GM19238 (cell line): ENCODE data around the gene STEAP3.

Experiments
- DNase-seq: peaks from one replicate; pipeline ENCODE4 v3.0.0; 2011; ENCODE audit warnings: low spot score; ENCODE audit not compliant: insufficient read length

STEAP3 gene

GRCh38 chr2:119197529-119198239 is 25.9 kb upstream of the STEAP3 start:
- DNase-seq, result no peak

GRCh38 chr2:119198240-119198840 is 25.3 kb upstream of the STEAP3 start:
- no peak for DNase-seq

DNA sequence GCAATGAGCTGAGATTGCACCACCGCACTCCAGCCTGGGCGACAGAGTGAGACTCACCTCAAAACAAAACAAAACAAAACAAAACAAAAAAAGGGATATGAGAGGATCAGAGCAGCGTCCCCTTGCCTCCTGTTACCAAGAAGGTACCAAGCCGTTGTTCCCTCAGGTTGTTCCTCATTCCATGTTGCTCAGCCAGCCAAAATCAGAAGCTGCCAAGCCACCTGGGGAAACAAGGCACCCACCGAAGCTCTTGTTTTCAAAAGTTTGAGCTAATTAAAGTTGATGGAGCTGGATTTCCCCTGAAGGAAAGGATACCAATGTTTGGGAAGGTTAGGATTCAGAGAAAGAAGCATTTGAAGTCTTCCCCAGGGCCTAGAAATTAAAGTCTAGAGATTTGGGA is 21.8 kb upstream of the STEAP3 start:
- no peak for DNase-seq

DNA sequence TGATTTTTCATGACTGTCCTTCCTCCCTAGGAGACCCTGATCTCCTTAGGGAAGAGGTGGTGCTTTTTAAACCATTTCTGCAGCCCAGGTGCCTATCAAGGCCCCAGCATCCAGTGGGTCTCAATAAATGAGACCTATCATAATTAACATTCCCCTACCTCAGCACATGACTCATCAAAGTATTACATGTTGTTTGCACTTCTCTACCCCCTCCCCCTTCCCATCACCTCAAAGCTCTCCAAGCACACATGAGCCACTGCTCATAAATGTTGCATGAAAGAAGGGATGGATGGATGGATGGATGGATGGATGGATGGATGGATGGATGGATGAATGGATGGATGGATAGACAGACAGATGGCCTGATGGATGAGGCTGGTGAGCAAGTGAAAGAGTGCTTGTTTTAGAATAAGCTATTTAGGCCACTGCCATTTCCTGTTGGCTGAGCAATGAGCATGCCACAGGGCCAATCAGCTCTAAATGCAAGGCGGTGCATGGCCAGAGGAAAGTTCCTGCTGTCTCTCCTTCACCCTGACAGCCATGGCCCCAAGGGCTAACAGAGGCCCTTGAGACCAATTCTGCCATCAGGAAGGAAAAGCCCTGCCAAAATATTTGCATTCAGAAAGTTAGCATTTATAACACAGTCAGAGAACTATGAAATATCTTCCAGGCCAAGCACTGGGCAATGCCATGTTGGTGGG is 20.9 kb upstream of the STEAP3 start:
- DNase-seq, result no peak

DNA sequence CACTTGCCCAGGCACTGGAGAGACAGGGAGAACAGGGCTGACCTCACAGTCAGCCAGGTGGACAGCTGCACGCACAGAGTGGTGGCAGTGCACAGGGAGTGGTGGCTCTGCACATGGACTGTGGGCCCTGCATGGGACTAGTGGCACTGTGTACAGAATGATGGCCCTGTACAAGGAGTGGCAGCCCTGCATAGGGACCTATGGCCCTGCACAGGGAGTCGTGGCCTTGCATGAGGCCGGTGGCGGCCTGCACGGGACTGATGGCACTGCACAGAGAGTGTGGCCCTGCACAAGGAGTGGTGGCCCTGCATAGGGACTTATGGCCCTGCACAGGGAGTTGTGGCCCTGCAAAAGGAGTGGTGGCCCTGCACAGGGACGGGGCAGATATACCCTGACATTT is 19.1 kb upstream of the STEAP3 start:
- no peak for DNase-seq

DNA sequence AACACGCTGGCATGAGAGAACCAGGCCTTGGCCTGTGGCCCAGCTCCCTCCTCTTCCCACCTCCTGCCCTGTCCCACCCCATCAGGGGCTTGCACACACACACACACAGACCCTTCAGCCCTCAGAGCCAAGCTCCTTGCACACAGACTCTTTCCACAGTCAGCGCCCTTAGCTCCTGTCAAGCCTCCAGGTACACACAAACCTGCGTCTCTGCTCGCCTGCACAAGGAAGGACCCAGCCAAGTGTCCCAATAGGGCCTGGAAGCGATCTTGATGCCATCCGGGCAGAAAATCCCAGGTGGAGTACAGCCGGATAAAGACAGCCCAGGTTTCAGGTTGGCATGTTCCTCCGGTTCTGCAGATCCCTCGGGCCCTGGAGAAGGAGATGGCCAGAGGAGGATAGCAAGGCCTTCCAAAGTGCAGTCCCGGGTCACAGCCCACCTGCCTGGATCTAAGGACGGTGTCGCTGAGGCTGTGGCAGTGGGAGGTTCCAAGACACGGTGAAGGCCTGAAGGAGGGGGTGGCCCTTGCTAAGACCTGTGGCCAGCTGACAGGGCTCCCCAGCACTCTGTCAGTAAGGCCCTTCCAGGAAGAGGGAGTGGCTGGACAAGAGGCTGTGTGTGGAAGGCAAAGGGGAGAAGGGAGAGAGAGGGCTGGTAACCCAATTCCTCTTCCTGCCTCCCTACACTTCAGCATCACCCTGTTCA is 18.5 kb upstream of the STEAP3 start:
- no peak for DNase-seq

GRCh38 chr2:119206201-119206600 is 17.4 kb upstream of the STEAP3 start:
- no peak for DNase-seq

- DNase-seq, result no peak
These were observed 16.2 kb upstream of the STEAP3 start for GRCh38 chr2:119207447-119207846.

DNA sequence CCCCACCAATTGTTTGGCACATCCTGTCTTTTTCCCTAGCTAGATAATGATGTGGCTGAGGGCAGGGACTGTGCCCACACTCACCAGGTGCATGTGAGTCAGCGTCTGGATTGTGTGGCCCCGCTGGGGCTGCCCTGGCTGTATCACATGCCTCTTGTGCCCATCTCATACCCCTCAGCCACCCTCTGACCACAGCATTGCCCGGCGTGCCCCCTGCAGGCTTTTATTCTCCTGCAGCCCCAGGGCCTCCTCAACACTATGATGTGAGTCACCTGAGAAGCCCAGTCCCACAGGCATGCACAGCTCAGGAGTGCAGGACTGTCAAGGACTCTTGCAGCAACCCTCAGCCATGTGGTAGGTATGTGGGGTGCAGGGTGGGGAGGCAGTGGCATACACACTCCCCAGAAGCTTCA is 14.8 kb upstream of the STEAP3 start:
- DNase-seq, result no peak

GRCh38 chr2:119212139-119212800 is 11.4 kb upstream of the STEAP3 start:
- no peak for DNase-seq

- no peak for DNase-seq
These were observed 9.1 kb upstream of the STEAP3 start for GRCh38 chr2:119214453-119215037.

DNA sequence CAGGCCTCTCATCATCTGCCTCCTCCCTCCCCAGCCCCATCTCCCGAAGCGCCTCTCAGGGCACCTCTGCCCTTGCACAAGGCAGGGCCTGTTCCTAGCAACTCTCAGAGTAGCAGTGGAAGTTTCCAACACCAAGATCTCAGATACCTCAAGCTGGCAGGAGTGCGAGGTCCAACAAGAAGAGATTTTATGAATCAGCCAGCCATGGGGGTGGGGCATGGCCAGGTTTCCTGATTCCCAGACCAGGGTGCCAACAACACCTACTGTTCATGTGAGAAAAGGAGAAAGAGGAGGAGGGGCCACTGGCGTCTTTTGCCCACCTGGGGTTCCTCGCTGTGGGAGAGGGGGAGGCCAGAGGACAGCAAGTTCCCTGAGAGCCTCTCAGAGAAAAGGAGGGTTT is 6.6 kb upstream of the STEAP3 start:
- no peak for DNase-seq

DNA sequence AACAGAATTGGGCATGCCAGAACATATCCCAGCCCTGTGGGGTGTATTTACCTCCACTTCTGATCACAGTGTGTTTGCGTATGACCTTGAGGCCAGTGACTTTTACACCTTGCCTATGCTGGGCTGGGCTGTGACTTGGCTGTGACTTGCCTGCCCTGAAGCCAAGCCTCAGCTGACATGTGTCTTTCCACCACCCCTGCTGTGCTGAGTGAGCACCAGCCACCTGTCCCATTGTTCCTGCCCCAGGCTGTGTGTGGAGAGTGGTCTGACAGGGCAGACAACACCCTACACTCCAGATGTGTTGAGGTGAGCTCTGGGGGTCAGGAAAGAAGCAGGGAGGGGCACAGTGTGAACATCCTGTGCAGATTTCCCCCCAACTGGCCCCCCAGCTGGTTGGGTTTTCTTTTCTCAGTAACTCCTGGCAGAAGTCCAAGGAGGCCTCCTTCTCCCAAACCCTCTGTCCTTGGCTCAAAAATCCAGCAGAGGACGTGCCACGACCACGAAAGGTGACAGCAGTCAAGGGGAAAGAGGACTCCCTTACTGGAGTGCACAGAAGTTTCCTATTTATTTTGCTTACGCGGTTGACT is 5.1 kb upstream of the STEAP3 start:
- DNase-seq, result no peak

- DNase-seq, result no peak
These were observed 3.8 kb upstream of the STEAP3 start for GRCh38 chr2:119219873-119220272.

GRCh38 chr2:119220720-119221301 is 2.8 kb upstream of the STEAP3 start:
- no peak for DNase-seq

GRCh38 chr2:119221609-119222008 is 2.0 kb upstream of the STEAP3 start:
- DNase-seq, result no peak

- no peak for DNase-seq
These were observed 1.4 kb upstream of the STEAP3 start for GRCh38 chr2:119222213-119222612.

- no peak for DNase-seq
These were observed 642 bp upstream of the STEAP3 start for GRCh38 chr2:119222863-119223520.

- DNase-seq, result no peak
These were observed 914 bp downstream of the STEAP3 start for GRCh38 chr2:119224391-119225104.
